HS-5 (cell line): ENCODE data around the gene ADAMTS17.

Experiments
- DNase-seq: peaks from one replicate; pipeline ENCODE4 v3.0.0-alpha.2; 2012; ENCODE audit warnings: low read depth

ADAMTS17 gene

GRCh38 chr15:100134089-100134583 is 207.6 kb downstream of the ADAMTS17 start:
- DNase-seq, result no peak

GRCh38 chr15:100133001-100133400 is 208.8 kb downstream of the ADAMTS17 start:
- DNase-seq, result no peak

GRCh38 chr15:100132309-100132708 is 209.5 kb downstream of the ADAMTS17 start:
- no peak for DNase-seq

DNA sequence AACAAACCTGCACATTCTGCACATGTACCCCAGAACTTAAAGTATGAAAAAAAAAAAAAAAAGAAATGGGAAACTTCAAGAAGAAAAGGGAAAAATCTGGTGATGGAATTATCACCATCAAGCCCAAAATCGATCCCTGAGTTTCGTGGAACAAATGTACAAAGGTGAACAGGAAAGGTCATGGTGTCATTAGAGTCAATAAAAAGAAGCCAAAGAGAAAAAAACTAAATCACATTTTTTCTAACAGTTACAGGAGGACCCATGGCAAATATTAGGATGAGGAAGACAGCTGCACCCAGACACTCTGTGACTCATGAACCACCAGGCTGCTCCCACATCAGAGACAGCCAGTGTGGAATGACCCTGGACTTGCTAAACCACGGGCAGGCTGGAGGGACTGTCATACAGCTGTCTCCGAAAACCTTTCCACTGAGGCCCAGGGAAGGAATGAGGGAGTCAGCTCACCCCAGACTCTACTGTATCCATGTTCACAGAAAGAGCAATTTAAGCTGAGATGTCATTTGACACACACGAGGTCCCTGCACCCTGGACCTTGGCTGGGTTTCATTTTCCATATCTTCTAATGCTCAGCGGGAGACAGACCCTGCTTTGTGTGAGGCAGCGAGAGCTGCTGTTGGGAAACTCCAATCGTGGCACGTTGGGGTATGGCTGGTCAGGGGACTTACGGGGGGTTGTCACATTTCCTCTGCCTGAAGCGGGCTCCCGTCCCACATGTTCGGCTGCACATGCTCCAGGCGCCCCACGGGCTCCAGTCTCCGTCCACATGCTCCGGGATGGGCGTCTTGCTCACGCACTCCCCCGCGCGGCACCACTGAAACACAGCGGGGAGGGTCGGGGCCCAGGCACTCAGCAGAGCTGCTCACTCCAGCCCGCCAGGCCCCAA is 210.2 kb downstream of the ADAMTS17 start:
- DNase-seq, result no peak

- DNase-seq, result no peak
Observed at GRCh38 chr15:100129677-100130076, 212.1 kb downstream of the ADAMTS17 start.

DNA sequence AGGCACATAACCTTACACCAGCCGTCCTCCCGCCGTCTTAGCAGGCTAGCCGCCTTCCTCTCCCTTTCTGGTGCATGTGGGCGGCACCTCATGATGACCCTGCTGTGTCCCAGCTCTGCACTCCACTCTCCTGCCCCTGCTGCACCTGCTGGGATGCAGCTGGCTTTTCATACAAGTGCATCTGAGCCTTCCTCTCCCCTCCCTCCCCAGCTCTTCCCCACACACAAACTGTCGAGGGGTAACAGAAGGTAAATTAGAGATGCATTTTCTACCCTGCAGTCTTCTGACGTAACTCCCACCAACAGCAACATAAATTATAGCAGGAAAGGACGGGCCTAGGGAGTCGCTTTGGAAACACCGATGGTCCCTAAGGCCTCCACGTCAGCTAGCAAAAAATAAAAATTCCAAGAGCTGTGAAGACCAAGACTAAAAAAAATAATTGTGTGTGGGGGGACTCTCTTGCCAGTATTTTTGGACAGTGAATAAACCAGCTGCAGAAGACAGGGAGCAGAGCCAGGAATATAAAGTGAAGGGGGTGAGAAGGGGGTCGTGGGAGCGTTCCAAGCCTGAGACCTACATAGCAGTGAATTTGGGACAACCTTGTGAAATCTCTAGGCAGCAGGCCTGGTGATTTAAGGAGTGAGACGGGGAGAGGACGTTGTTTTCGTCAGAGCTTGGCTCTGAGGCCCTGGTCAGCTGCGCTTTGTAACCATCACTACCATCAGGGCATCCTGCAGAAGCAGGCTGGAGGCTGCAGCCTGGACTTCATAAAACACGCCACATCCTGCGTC is 216.2 kb downstream of the ADAMTS17 start:
- no peak for DNase-seq

DNA sequence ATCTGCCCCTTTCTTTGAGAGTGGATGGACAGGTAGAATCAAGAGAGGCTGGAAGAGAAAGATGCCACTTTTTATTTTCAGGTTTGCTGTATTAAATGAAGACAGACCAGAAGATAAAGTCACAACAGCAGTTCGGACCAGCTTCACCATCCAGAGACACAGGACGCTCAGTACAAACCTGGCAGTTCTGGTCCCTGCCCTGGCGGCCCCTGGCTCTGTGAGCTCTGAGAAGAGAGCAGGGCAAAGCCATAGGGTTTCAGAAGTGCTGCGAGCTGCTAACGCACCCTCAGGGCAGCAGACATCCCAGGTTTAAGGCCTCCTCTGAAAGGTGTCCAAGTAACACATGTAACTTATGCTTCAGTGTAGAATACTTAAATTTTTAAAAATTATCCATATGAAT is 216.8 kb downstream of the ADAMTS17 start:
- no peak for DNase-seq

DNA sequence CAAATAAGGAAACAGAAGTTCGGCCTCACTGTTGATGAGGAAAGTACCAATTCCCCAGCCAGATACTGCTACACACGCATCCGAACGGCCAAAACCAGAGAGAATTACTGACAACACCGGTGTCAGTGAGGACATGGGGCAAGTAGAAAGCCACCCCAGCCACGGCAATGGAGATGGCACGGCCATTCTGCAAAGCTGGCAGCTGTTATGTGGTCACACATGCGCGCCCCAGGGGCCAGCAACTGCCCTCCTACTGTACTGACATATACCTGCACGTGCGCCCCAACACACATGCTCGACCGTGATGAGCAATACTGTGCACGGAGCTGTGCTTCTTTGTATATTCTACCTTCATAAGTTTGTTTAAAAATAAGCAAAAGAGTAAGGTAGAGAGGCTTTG is 217.4 kb downstream of the ADAMTS17 start:
- DNase-seq, result no peak

DNA sequence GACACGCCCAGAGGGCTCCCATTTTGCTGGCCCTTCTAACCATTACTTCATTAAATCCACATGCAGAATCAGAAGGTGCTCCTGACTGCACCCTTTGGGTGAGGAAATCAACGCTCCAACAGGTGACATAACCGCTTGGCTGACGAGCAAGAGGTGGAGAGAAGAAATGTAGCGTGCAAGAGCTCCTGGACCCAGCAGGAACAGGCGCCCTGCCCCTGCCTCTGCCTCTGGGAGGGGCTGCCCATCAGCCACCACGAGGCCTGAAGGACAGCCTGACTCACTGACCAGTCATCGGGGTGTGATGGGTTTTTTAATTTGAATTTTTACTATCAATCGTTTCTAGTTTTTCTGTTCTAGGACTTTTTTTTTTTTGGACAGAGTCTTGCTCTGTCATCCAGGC is 218.2 kb downstream of the ADAMTS17 start:
- no peak for DNase-seq

DNA sequence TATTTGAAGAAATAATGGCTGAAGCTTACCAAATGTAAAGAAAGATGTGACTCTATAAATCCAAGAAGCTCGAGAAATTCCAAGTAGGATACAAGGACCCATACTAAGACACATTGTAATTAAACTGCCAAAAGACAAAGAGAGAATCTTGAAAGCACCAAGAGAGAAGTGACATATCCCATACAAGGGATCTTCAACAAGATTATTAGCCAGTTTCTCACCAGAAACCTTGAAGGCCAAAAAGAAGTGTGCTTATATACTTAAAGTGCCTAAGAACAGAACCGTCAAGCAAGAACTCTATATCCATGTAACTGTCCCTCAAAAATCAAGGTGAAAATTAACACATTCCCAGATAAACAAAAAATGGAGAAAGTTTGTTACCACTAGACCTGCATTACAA is 220.5 kb downstream of the ADAMTS17 start:
- DNase-seq, result no peak

DNA sequence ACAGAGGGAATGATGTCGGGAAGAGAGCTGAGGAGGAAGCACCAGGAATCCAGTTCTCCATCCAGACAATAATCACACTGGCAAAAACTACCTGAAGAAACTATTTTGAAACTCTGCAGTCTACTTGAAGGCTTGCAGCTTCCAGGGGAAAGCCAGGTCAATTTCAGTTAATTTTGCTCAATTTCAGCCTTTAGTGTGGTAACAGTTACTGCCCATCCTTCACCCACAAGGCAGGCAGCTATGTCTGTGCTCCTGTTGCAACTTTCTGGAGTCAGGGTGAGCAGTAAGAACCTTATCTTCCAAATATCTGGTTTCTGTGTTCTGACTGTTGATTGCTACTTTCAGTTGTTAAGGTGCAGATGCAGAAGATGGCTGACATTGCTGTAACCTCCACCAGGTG is 221.7 kb downstream of the ADAMTS17 start:
- no peak for DNase-seq

- DNase-seq, result no peak
Observed at GRCh38 chr15:100118546-100118945, 223.2 kb downstream of the ADAMTS17 start.

DNA sequence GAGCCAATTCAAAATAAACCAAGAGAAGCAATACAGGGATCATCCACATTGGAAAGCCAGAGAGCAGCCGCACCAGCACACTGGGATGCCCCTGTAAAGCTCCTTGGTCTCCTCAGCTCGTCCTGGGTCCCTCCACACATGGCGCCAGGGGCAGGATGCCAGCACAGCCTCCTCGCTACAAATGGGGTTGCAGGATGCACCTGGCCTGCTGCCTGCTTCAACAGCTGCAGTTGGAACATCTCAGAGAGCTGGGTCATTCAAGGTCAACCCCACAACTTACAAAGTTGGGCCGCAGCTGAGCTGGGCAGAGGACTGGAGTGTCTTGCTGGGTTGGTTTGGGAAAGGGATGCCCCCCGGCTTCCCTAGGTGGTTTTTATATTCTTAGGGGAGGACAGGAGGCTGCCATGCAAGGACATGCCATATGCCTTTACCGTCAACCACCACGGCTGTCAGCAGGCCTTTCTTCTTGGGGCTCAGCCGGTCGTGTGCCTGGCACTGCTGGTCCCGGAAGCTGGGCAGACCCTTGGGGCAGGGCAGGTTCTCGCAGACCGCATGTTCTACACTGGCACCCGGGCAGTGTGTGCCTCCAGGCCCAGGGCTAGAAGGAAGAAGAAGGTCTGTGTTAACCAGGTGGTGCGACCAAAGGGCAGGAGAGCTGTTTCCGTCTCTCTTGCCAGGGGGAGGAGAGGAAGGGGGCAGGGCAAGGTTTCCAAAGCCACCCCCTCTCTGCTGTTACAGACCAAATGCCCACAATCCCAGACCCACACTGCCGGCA is 225.2 kb downstream of the ADAMTS17 start:
- DNase-seq, result no peak

GRCh38 chr15:100115711-100116090 is 226.1 kb downstream of the ADAMTS17 start:
- DNase-seq, result no peak

GRCh38 chr15:100115066-100115710 is 226.6 kb downstream of the ADAMTS17 start:
- DNase-seq, result no peak

- no peak for DNase-seq
Observed at GRCh38 chr15:100114571-100114970, 227.2 kb downstream of the ADAMTS17 start.

DNA sequence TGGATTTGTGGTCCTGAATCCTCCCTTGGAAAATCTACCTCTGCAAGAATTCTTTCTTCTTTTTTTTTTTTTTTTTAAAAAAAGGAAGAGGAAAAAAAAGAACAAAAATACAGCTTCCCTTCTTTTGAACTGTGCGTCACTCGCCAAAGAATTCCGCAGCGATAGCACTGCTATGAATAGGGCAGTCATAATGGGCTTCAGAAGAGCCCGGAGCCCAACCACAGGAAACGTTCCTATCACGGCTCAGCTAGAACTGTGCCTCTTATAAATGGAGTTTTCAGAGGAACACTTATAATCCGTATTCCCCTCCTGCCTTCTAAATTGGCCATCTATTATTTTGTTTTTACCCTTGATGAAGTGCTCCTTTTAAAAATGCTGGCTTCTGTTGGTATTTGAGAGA is 227.7 kb downstream of the ADAMTS17 start:
- no peak for DNase-seq

DNA sequence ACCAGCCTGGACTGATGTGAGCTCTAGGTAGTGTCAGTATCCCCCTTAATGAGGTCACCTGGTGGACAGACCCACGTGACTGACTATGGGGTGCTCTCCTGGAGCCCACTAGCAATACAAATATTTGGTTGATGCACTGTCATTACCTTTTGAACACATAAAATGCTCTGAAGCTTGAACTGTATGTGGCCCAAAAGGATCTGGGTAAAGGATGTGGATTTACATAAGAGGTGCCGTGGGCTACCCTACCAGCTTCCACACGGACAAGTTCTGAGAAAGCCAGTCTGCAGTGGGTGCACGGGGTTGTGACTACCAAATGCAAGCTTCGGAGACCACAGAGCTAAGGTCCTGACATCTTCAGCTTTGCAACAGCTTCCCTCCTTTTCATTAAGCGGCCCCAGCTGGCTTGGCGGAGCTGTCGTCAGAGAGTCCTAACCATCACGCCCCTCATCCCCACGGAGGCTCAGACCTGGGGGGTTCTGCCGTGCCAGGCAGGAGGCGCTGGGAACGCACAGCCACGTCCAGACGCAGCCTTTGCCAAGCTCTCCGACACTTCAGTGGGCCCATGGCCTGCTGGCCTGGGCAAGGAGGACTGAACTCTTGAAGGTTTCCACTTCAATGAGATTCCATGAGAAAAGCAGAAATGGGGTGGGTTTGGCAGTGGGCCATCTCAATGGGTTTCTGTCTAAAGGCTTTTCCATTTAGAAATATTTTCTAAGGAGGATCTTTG is 228.3 kb downstream of the ADAMTS17 start:
- DNase-seq, result no peak

DNA sequence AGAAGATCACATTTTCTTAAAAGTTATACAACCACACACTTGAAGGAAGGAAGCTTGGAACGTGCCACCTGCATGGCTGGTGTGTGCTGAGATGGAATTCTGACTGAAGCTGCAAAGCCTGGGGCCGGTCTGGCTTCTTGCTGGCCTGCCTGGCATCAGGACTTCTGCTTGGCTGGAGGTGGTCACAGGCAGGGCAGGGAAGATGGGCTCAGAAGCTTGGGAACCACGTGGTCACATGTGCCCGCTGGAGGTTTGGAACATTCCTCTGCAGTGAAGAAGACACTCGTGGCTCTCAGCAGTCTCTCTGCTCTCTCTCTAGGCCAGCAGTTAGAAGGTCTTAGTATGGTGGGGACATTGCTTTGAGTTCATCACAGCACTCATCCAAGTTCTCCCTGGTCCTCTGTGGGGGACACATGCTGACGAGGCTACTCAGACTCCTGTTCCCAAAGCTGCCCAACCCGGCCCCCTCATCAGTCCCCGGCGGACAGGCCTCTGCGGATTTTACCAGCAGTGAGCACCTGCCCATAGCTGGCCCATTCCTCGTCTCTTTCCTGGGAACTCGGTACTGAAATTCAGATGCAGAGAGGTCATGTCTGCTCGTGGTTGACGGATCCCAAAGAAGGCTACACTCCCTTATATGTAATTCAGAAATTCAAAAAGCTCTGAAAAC is 229.0 kb downstream of the ADAMTS17 start:
- DNase-seq, result no peak

- no peak for DNase-seq
Observed at GRCh38 chr15:100112061-100112420, 229.7 kb downstream of the ADAMTS17 start.
